Esophagus squamous epithelium (tissue), 5 donors: ENCODE measurements around the gene GATA2. TPM values are rescaled to one million over a fixed set of nuclear protein-coding genes. Genes with fewer than 3 reads are reported as not detected.

Experiments used
- DNase-seq: peaks from one replicate; lab custom pipeline; 2025; lab: John Stamatoyannopoulos, UW
- H3K27ac ChIP-seq, 4 donors: fragments of 200-600 bp; sonication (generic); one replicate each; pipeline ENCODE4 v1.5.1; 2016 to 2019; ENCODE audit warnings: mild to moderate bottlenecking in 1 of 4
- H3K27me3 ChIP-seq, 4 donors: fragments of 200-600 bp; sonication (generic); 1 replicate in 3 of 4; 2 replicates in 1 of 4; pipeline versions ENCODE4 v1.5.1 to v1.6.0; 2017 to 2021; ENCODE audit warnings: antibody characterized with exemption in 1 of 4
- H3K36me3 ChIP-seq, 3 donors: fragments of 200-600 bp; sonication (generic); one replicate each; pipeline ENCODE4 v1.5.1; 2016 to 2019
- H3K4me1 ChIP-seq, 3 donors: fragments of 200-600 bp; sonication (generic); one replicate each; pipeline ENCODE4 v1.5.1; 2017 to 2019
- H3K4me3 ChIP-seq, 4 donors: fragments of 200-600 bp; sonication (generic); 1 replicate in 3 of 4; 2 replicates in 1 of 4; pipeline ENCODE4 v1.5.1; 2016 to 2019; ENCODE audit warnings: mild to moderate bottlenecking in 2 of 4, moderate library complexity in 1 of 4
- H3K9me3 ChIP-seq, 3 donors: fragments of 200-600 bp; sonication (generic); one replicate each; pipeline ENCODE4 v1.5.1; 2016 to 2019
- CTCF ChIP-seq, 6 experiments: fragments of 450-650 bp in 4 of 6; fragments of 200-600 bp in 2 of 6; sonication (generic) in 2 of 6; IDR thresholded peaks; one replicate each; pipeline ENCODE4 v1.5.1; 2016 to 2019; ENCODE audit warnings: antibody characterized with exemption in 6 of 6, mild to moderate bottlenecking in 4 of 6, moderate library complexity in 4 of 6
- POLR2A ChIP-seq, 4 donors: fragments of 450-650 bp; IDR thresholded peaks; one replicate each; pipeline ENCODE4 v1.6.1; 2017; ENCODE audit warnings: antibody characterized with exemption in 4 of 4, mild to moderate bottlenecking in 4 of 4, moderate library complexity in 3 of 4
- WGBS, 2 donors: methylation state at CpG; one replicate each; pipeline ENCODE4 v1.1.5; 2018; 5-methylcytosine and 5-hydroxymethylcytosine counted together
- intact Hi-C: fragments of 100-400 bp; cut with DNase I; formaldehyde crosslinking; loops from one replicate; pipeline ENCODE4 v1.15.0; 2022
- total RNA-seq, 4 donors: library from RNA; depleted of rRNA; stranded (reverse); fragments of >200 nt; gene quantifications; one replicate each; pipeline ENCODE4 v1.1.0, GENCODE V29; 2016
- donor health status: DM: yes; HTN: yes; CAD: no.

Gene GATA2
- total RNA-seq, 4 donors from 2014 or later, result 1.6 to 12.8 (median 1.9) TPM

- H3K9me3 ChIP-seq, result no peaks in the 10 kb centered on the region
- DNase-seq, result no peak
- WGBS, 2 donors, result 20 to 55% methylated on average over 1 to 2 of the region's 11 CpGs
- H3K36me3 ChIP-seq, result no peaks in the 10 kb centered on the region
- no peaks in the 10 kb centered on the region for H3K4me1 ChIP-seq
- H3K4me3 ChIP-seq, result no peak overlapping the region
- no peak overlapping the region for H3K27ac ChIP-seq
- intact Hi-C loops, result no loop called here
- TF ChIP-seq CTCF (IDR thresholded peaks at IDR 0.05), result no peak
- TF ChIP-seq POLR2A (IDR thresholded peaks at IDR 0.05), result no peak
- H3K27me3 ChIP-seq, result peaks cover 0 to 22% (median 0%) of the 10 kb centered on the region in 4 donors
Observed at GRCh38 chr3:128463354-128463753, 29.6 kb downstream of the GATA2 start.

GRCh38 chr3:128462931-128463330 lies 30.1 kb downstream of the GATA2 start:
- TF ChIP-seq CTCF (IDR thresholded peaks at IDR 0.05), result no peak
- TF ChIP-seq POLR2A (IDR thresholded peaks at IDR 0.05), result no peak
- Histone ChIP-seq H3K27ac (no peak overlapping the region), H3K9me3 (no peaks in the 10 kb centered on the region), H3K36me3 (no peaks in the 10 kb centered on the region), H3K27me3 (peaks cover 0 to 22% (median 0%) of the 10 kb centered on the region in 4 donors), H3K4me3 (no peak overlapping the region), H3K4me1 (no peaks in the 10 kb centered on the region)
- DNase-seq, result no peak
- 80 to 86% methylated on average over 1 to 14 of the region's 20 CpGs for WGBS, 2 donors
- intact Hi-C loops, result no loop called here

- H3K27ac ChIP-seq, result no peak overlapping the region
- TF ChIP-seq POLR2A (IDR thresholded peaks at IDR 0.05) (no peak), CTCF (IDR thresholded peaks at IDR 0.05) (no peak)
- no peaks in the 10 kb centered on the region for H3K4me1 ChIP-seq
- intact Hi-C loops, result no loop called here
- H3K9me3 ChIP-seq, result no peaks in the 10 kb centered on the region
- DNase-seq, result no peak
- peaks cover 0 to 20% (median 0%) of the 10 kb centered on the region in 4 donors for H3K27me3 ChIP-seq
- no peaks in the 10 kb centered on the region for H3K36me3 ChIP-seq
- no peak overlapping the region for H3K4me3 ChIP-seq
- 82 to 93% methylated on average over 2 to 10 of the region's 23 CpGs for WGBS, 2 donors
Observed at GRCh38 chr3:128462341-128462910, 30.6 kb downstream of the GATA2 start.

GRCh38 chr3:128461731-128462130 lies 31.3 kb downstream of the GATA2 start:
- Histone ChIP-seq H3K4me1 (no peaks in the 10 kb centered on the region), H3K4me3 (no peak overlapping the region), H3K27ac (no peak overlapping the region), H3K9me3 (no peaks in the 10 kb centered on the region), H3K27me3 (peaks cover 0 to 26% (median 0%) of the 10 kb centered on the region in 4 donors), H3K36me3 (no peaks in the 10 kb centered on the region)
- TF ChIP-seq POLR2A (IDR thresholded peaks at IDR 0.05), result no peak
- no peak for TF ChIP-seq CTCF (IDR thresholded peaks at IDR 0.05)
- intact Hi-C loops, result no loop called here
- WGBS, 2 donors, result 58% methylated on average over 4 to 7 of the region's 12 CpGs
- no peak for DNase-seq

- DNase-seq, result no peak
- H3K36me3 ChIP-seq, result no peaks in the 10 kb centered on the region
- intact Hi-C loops, result no loop called here
- 80 to 98% methylated on average over 6 to 7 of the region's 9 CpGs for WGBS, 2 donors
- no peaks in the 10 kb centered on the region for H3K9me3 ChIP-seq
- peaks cover 0 to 38% (median 0%) of the 10 kb centered on the region in 4 donors for H3K27me3 ChIP-seq
- TF ChIP-seq CTCF (IDR thresholded peaks at IDR 0.05), result no peak
- no peak for TF ChIP-seq POLR2A (IDR thresholded peaks at IDR 0.05)
- H3K27ac ChIP-seq, result no peak overlapping the region
- no peak overlapping the region for H3K4me3 ChIP-seq
- no peaks in the 10 kb centered on the region for H3K4me1 ChIP-seq
Observed at GRCh38 chr3:128459461-128459820, 33.6 kb downstream of the GATA2 start.
